ENCODE results near the gene NAGLU. TPM values are rescaled to one million over a fixed set of nuclear protein-coding genes. Genes with fewer than 3 reads are reported as not detected.

Gene NAGLU
- total and polyA plus RNA-seq, 2 of the 13 experiments (the other 11 are each of a cell fraction or from before 2014, with no cell fraction given), result 28.2 to 40.1 TPM

DNA sequence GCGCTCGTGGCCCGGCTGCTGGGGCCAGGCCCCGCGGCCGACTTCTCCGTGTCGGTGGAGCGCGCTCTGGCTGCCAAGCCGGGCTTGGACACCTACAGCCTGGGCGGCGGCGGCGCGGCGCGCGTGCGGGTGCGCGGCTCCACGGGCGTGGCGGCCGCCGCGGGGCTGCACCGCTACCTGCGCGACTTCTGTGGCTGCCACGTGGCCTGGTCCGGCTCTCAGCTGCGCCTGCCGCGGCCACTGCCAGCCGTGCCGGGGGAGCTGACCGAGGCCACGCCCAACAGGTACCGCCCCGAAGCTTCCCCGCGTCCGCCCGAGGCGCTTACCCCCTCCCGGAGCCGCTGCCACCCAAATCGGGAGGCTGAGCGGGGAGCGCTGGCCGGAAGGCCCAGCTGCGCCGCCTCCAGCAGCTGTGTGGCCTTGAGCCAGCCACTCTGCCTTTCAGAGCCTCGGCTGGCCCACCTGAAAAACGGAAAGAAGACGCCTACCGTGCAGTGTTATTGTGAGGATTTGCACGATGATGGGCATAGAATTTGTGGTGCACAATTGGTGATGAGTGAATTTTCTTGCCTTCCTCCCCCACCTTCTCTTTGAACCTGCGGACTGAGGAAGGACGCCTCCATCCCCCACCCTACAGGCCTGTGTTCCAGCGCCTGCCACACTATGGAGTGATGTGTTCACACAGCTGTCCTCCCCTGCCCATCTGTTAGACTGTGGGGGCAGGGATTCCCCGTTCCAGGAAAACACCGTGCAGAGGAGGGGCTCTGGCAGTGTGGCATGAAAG is 523 bp downstream of the NAGLU start (continued):
- TF ChIP-seq, protein P1, sequence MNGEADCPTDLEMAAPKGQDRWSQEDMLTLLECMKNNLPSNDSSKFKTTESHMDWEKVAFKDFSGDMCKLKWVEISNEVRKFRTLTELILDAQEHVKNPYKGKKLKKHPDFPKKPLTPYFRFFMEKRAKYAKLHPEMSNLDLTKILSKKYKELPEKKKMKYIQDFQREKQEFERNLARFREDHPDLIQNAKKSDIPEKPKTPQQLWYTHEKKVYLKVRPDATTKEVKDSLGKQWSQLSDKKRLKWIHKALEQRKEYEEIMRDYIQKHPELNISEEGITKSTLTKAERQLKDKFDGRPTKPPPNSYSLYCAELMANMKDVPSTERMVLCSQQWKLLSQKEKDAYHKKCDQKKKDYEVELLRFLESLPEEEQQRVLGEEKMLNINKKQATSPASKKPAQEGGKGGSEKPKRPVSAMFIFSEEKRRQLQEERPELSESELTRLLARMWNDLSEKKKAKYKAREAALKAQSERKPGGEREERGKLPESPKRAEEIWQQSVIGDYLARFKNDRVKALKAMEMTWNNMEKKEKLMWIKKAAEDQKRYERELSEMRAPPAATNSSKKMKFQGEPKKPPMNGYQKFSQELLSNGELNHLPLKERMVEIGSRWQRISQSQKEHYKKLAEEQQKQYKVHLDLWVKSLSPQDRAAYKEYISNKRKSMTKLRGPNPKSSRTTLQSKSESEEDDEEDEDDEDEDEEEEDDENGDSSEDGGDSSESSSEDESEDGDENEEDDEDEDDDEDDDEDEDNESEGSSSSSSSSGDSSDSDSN (CRISPR knock-in tag; IDR thresholded peaks at IDR 0.05), result peak; percentile 97
- TF ChIP-seq GTF2F1 (IDR thresholded peaks at IDR 0.05; ENCODE audit: low read length) (no peak), THYN1 (CRISPR knock-in tag; IDR thresholded peaks at IDR 0.05; ENCODE audit: borderline replicate concordance, low read depth) (no peak), ZNF234 (CRISPR knock-in tag; conservative IDR thresholded peaks at IDR 0.05) (no peak), ZHX2 (IDR thresholded peaks at IDR 0.05; ENCODE audit: low read depth) (no peak), ZHX2 (CRISPR knock-in tag; IDR thresholded peaks at IDR 0.05; ENCODE audit: borderline replicate concordance) (no peak), SSRP1 (CRISPR knock-in tag; IDR thresholded peaks at IDR 0.05) (no peak; the same call in 1 of the 2 replicates), ZNF749 (CRISPR knock-in tag; IDR thresholded peaks at IDR 0.05; ENCODE audit: borderline replicate concordance) (no peak; the same call in 1 of the 2 replicates), ATAD3A (CRISPR knock-in tag; IDR thresholded peaks at IDR 0.05) (no peak), ZNF609 (CRISPR knock-in tag; IDR thresholded peaks at IDR 0.05; ENCODE audit: borderline replicate concordance) (peak; percentile 55; the same call in 1 of the 2 replicates), PAF1 (CRISPR knock-in tag; IDR thresholded peaks at IDR 0.05) (no peak; the same call in 1 of the 2 replicates), ZNF331 (CRISPR knock-in tag; IDR thresholded peaks at IDR 0.05) (peak; percentile 81)
- TF ChIP-seq, protein P2, sequence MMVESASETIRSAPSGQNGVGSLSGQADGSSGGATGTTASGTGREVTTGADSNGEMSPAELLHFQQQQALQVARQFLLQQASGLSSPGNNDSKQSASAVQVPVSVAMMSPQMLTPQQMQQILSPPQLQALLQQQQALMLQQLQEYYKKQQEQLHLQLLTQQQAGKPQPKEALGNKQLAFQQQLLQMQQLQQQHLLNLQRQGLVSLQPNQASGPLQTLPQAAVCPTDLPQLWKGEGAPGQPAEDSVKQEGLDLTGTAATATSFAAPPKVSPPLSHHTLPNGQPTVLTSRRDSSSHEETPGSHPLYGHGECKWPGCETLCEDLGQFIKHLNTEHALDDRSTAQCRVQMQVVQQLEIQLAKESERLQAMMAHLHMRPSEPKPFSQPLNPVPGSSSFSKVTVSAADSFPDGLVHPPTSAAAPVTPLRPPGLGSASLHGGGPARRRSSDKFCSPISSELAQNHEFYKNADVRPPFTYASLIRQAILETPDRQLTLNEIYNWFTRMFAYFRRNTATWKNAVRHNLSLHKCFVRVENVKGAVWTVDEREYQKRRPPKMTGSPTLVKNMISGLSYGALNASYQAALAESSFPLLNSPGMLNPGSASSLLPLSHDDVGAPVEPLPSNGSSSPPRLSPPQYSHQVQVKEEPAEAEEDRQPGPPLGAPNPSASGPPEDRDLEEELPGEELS (CRISPR knock-in tag; IDR thresholded peaks at IDR 0.05), result peak; percentile 71

Measured in HepG2 (cell line).